Measurements from ENCODE around the gene ARRDC2.
"Not testable (repeated sequence)": the region's sequence is repeated elsewhere in the genome, so short reads cannot be mapped to it uniquely, and the experiment has no call there.

The ARRDC2 gene

GRCh38 chr19:17993076-17993813, 14.7 kb upstream of the ARRDC2 start:
- no peak for DNase-seq

- DNase-seq: no peak
Observed at GRCh38 chr19:17996826-17997316, 11.1 kb upstream of the ARRDC2 start.

- DNase-seq: no peak
Observed at GRCh38 chr19:17997969-17998826, 9.8 kb upstream of the ARRDC2 start.

- DNase-seq: no peak
Observed at GRCh38 chr19:17998827-17999150, 9.2 kb upstream of the ARRDC2 start.

GRCh38 chr19:17999684-18000479, 8.1 kb upstream of the ARRDC2 start:
- DNase-seq: no peak

GRCh38 chr19:18000480-18000914, 7.5 kb upstream of the ARRDC2 start:
- no peak for DNase-seq

GRCh38 chr19:18000915-18001776, 6.8 kb upstream of the ARRDC2 start:
- DNase-seq: no peak

- no peak for DNase-seq
Observed at GRCh38 chr19:18001777-18002345, 6.1 kb upstream of the ARRDC2 start.

GRCh38 chr19:18002347-18002850, 5.6 kb upstream of the ARRDC2 start:
- DNase-seq: no peak

GRCh38 chr19:18005750-18006149, 2.2 kb upstream of the ARRDC2 start:
- not testable (repeated sequence) for DNase-seq

- DNase-seq: no peak
Observed at GRCh38 chr19:18007044-18007916, 690 bp upstream of the ARRDC2 start.

GRCh38 chr19:18008814-18009213, 844 bp downstream of the ARRDC2 start:
- DNase-seq: no peak

GRCh38 chr19:18009412-18010066, 1.6 kb downstream of the ARRDC2 start:
- no peak for DNase-seq

- DNase-seq: no peak
Observed at GRCh38 chr19:18010149-18010548, 2.2 kb downstream of the ARRDC2 start.

GRCh38 chr19:18013210-18014111, 5.5 kb downstream of the ARRDC2 start:
- no peak for DNase-seq

GRCh38 chr19:18014197-18014596, 6.2 kb downstream of the ARRDC2 start:
- DNase-seq: no peak

- no peak for DNase-seq
Observed at GRCh38 chr19:18016209-18016910, 8.4 kb downstream of the ARRDC2 start.

Measured in SIG-M5 (cell line).